Measurements from ENCODE around the gene SMG6.
"Not testable (repeated sequence)": the region's sequence is repeated elsewhere in the genome, so short reads cannot be mapped to it uniquely, and the experiment has no call there.

SMG6 gene

GRCh38 chr17:2178798-2179501, 124.6 kb downstream of the SMG6 start:
- DNase-seq (ENCODE audit: low spot score), result no peak

- DNase-seq (ENCODE audit: low spot score), result no peak
Measured at GRCh38 chr17:2177235-2177811, 126.3 kb downstream of the SMG6 start.

GRCh38 chr17:2176499-2177169, 127.0 kb downstream of the SMG6 start:
- DNase-seq (ENCODE audit: low spot score), result no peak

GRCh38 chr17:2175294-2175628, 128.3 kb downstream of the SMG6 start:
- DNase-seq (ENCODE audit: low spot score), result no peak

- no peak for DNase-seq (ENCODE audit: low spot score)
Measured at GRCh38 chr17:2174468-2175293, 128.9 kb downstream of the SMG6 start.

- no peak for DNase-seq (ENCODE audit: low spot score)
Measured at GRCh38 chr17:2174014-2174413, 129.6 kb downstream of the SMG6 start.

- no peak for DNase-seq (ENCODE audit: low spot score)
Measured at GRCh38 chr17:2172999-2173398, 130.6 kb downstream of the SMG6 start.

- DNase-seq (ENCODE audit: low spot score), result no peak
Measured at GRCh38 chr17:2172077-2172851, 131.3 kb downstream of the SMG6 start.

- DNase-seq (ENCODE audit: low spot score), result no peak
Measured at GRCh38 chr17:2171702-2172076, 131.9 kb downstream of the SMG6 start.

GRCh38 chr17:2170023-2170422, 133.6 kb downstream of the SMG6 start:
- DNase-seq (ENCODE audit: low spot score), result no peak

- not testable (repeated sequence) for DNase-seq (ENCODE audit: low spot score)
Measured at GRCh38 chr17:2165723-2166122, 137.9 kb downstream of the SMG6 start.

GRCh38 chr17:2158396-2158780, 145.2 kb downstream of the SMG6 start:
- DNase-seq (ENCODE audit: low spot score), result no peak

- peak; percentile 58 for DNase-seq (ENCODE audit: low spot score)
Measured at GRCh38 chr17:2157675-2158395, 145.8 kb downstream of the SMG6 start.

- DNase-seq (ENCODE audit: low spot score), result no peak
Measured at GRCh38 chr17:2157081-2157480, 146.5 kb downstream of the SMG6 start.

GRCh38 chr17:2156666-2157065, 146.9 kb downstream of the SMG6 start:
- no peak for DNase-seq (ENCODE audit: low spot score)

- DNase-seq (ENCODE audit: low spot score), result no peak
Measured at GRCh38 chr17:2155573-2155972, 148.0 kb downstream of the SMG6 start.

GRCh38 chr17:2151358-2152033, 152.1 kb downstream of the SMG6 start:
- DNase-seq (ENCODE audit: low spot score), result no peak

GRCh38 chr17:2150806-2151205, 152.8 kb downstream of the SMG6 start:
- DNase-seq (ENCODE audit: low spot score), result no peak

GRCh38 chr17:2149934-2150333, 153.7 kb downstream of the SMG6 start:
- DNase-seq (ENCODE audit: low spot score), result no peak

- no peak for DNase-seq (ENCODE audit: low spot score)
Measured at GRCh38 chr17:2146132-2146871, 157.3 kb downstream of the SMG6 start.
